AG09319 (cell line): Measurements from ENCODE around the gene OR13J1.

Experiments
- DNase-seq: peaks from one replicate; pipeline ENCODE4 v3.0.0-alpha.2; 2010; ENCODE audit warnings: low read depth; ENCODE audit errors: extremely low read depth
- CTCF ChIP-seq: IDR thresholded peaks from 2 replicates; pipeline ENCODE4 v1.5.1; 2011; ENCODE audit warnings: low read depth, mild to moderate bottlenecking, inconsistent platforms, low read length, moderate library complexity

Gene OR13J1

GRCh38 chr9:35844628-35845270 lies 25.5 kb downstream of the OR13J1 start:
- DNase-seq: peak; percentile 80

GRCh38 chr9:35842795-35843194 lies 27.4 kb downstream of the OR13J1 start:
- DNase-seq: no peak
- no peak for TF ChIP-seq CTCF

More at GRCh38 chr9:35844628-35845270, 25.5 kb downstream of the OR13J1 start:
- no peak for TF ChIP-seq CTCF

- DNase-seq: no peak
- TF ChIP-seq CTCF: no peak
Measured at GRCh38 chr9:35842020-35842745, 28.0 kb downstream of the OR13J1 start.

- no peak for TF ChIP-seq CTCF
Measured at GRCh38 chr9:35841645-35841900, 28.6 kb downstream of the OR13J1 start.

GRCh38 chr9:35840881-35841644 lies 29.1 kb downstream of the OR13J1 start:
- no peak for TF ChIP-seq CTCF
- no peak for DNase-seq

More at GRCh38 chr9:35841645-35841900, 28.6 kb downstream of the OR13J1 start:
- DNase-seq: no peak

- TF ChIP-seq CTCF: no peak
- no peak for DNase-seq
Measured at GRCh38 chr9:35839926-35840325, 30.3 kb downstream of the OR13J1 start.

- no peak for TF ChIP-seq CTCF
Measured at GRCh38 chr9:35836595-35836994, 33.6 kb downstream of the OR13J1 start.

More at GRCh38 chr9:35836595-35836994, 33.6 kb downstream of the OR13J1 start:
- no peak for DNase-seq
